GM19438 (cell line): ENCODE measurements around the gene CACNB1.

Source experiments
- ATAC-seq: cut with Tn5 transposase; IDR thresholded peaks from one replicate; pipeline ENCODE4 v1.9.1; 2021; ENCODE audit warnings: low read depth; ENCODE audit not compliant: unreplicated experiment

Gene CACNB1

DNA sequence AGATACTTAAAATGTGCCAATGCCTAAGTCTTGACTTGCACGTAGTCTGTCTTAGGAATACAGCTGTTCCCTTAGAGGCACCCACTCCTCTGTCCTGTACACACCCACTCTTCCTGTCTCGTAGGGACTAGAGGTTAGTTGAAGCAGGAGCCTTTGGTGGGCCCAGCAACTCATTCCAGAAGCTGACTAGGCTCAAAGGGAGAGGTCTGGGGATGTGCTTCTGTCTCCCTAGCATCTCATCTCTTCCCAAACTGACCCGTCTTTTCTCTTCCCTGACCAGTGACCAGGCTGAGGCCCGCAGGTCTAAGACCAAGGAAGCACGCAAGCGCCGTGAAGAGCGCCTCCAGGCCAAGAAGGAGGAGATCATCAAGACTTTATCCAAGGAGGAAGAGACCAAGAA is 6.8 kb upstream of the CACNB1 start:
- no peak for ATAC-seq

GRCh38 chr17:39200957-39201510 is 3.6 kb upstream of the CACNB1 start:
- ATAC-seq: no peak

DNA sequence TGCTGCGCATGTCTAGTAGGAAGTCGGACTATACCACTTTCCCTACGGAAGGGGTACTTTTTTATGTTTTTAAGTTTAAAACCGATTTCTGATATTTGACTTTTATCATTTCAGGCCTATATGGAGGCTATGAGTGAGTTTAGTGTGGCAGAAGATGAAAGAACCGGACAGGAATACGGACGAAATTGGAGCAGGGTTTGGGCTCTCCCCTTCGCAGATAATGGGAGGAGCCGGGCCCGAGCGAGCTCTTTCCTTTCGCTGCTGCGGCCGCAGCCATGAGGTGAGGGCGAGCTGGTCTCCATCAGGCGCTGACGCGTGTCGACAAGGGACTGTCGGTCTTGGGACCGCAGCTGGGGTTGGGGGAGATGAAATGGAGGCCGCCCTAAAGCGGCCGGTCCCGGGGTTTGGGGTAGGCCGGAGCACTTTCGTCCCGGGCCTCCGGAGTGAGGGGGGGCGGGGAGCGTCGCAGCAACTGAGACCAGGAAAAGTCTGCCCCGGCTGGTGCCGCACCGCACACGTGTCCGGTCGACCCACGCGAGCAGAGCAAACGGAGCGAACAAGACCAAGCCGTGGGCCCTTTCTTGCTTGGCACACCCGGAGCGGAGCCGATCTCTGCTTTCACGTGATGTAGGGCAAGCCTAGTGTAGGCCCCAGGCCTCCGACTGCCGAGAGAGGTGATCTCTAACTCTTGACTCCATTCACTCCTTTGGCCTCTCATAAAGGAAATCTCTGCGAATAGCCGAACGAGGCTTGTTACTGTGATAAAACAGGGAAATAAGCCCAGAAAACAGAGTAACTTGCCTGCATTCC is 2.8 kb upstream of the CACNB1 start, which contains the start of gene RPL19:
Gene RPL19 (plus strand): TSS at position 214 of the 810 bp plus-strand sequence. CDS start 62 bp downstream, at position 276.
- peak; percentile 55 for ATAC-seq

GRCh38 chr17:39199820-39200069 is 2.3 kb upstream of the CACNB1 start:
- peak; percentile 48 for ATAC-seq

- ATAC-seq: no peak
These were observed 707 bp upstream of the CACNB1 start for GRCh38 chr17:39198186-39198566.

DNA sequence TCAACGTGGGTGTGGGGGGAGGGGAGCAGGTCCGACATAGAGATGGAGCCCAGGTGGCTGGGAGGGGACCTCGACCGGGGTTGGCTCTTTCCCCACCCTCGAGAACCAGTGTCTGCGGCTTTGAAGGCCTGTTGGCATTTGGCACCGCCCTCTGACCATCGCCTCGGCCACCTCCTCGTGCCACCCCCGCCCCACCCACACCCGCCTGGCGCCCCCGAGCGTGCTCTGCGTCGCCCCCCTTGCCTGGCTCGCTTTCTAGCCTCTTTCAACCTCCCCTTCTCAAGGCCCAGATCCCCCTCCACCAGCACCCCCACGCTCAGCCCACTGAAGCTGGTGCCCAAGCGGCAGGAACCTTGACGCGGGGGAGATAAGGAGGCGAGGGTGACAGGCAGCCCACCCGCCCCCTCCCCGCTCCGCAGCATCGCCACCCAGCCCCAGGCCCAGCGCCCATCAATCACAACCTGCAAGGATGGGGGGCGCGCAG is 619 bp downstream of the CACNB1 start:
- no peak for ATAC-seq

DNA sequence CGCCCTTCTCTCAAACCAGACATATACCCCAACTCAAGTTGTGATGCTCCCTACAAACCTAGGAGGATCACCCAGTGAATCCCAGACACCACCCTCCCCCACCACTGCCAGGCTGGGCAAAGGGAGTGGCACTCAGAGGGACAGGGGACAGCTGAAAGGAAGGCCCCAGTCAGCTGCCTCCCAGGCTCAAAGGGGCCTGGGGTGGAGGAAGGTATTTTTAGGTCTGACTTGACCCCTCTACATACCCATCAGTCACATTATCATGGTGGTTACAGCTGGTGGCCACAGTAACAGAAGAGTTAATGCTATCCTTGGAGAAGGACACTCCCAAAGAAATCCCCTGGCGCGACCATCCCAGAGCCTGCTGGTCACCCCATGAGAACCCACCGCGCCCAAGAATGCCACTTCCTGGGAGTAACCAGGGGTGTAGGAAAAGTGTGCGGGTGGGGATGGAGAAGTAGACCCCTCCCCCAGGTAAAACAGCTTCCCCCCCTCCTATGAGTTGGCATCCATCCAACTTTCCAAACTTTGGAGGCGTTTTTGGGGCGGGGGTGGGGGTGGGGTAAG is 1.1 kb downstream of the CACNB1 start:
- ATAC-seq: no peak

DNA sequence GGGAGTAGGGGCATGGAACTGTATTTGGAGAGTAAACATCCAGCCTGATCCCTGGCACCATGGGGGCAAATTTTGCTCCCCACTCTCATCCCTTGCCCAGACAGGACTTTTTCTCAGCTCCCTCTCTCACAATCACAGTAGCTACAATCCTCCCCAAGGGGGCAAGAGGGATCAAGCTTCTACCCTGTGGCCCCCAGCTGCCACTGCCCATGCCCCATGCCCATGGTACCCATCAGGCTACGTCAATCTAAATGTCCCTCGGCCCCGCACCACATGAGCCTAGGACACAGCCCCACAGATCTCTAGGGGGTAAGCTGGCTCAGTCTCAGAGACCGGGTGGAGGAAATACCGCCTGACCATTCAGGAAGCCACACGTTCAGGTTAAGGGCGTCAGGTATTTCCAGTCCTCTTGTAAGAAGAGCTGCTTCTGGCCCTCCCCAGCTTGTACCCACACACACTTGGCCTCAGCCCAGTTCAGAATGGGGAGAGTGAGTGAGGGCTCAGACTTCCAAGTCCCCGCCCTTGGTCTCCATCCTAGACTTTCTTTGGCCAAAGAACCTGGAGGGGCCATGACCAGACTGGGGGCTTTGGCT is 1.8 kb downstream of the CACNB1 start:
- ATAC-seq: no peak

GRCh38 chr17:39194985-39195524 is 2.4 kb downstream of the CACNB1 start:
- ATAC-seq: no peak

GRCh38 chr17:39194089-39194984 is 3.1 kb downstream of the CACNB1 start:
- no peak for ATAC-seq

- ATAC-seq: no peak
These were observed 4.1 kb downstream of the CACNB1 start for GRCh38 chr17:39193346-39193745.

- ATAC-seq: no peak
These were observed 4.6 kb downstream of the CACNB1 start for GRCh38 chr17:39192901-39193300.

- ATAC-seq: no peak
These were observed 5.5 kb downstream of the CACNB1 start for GRCh38 chr17:39191750-39192510.

GRCh38 chr17:39187152-39187830 is 10.2 kb downstream of the CACNB1 start:
- ATAC-seq: no peak

DNA sequence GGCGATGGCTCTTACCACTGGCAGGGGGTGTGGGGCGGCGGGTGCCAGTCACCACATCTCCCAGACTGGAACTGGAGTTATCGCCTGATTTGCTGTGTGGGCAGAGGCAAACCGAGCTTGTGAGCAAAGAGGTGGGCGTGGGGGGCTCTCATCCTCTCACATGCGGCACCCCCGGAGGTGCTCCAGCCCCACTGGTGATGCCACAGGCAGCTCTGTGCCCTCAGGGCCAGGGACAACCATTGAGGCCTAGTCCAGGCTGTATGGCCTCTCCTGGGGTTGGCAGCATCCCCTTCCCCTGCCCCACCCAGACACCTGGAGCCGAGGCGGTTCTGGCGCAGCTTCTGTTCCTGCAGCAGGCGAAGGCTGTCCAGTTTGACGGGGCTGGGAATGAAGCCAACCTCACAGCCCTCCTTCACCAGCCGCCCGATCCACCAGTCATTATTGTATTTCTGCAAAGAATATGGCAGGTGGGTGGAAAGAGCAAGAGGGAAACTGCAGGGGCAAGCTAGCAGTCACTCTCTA is 10.9 kb downstream of the CACNB1 start:
- no peak for ATAC-seq

DNA sequence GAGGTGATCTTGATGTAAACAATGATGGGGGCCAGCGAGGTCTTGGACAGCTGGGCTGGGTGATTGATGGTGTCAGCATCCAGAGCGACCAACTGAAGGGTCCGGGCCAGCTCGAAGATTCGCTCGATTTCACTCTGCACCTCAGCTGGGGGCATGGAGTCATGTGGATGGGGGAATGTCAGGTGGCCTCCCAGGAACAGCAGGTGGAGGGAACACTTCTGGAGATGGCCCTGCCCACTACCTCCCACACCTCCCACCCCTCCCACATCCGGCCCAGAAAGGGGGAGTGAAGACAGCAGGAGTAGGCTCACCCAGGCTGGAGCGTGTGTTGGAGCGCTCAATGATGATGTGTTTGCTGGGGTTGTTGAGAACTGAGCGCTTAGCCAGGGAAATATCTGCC is 13.7 kb downstream of the CACNB1 start:
- ATAC-seq: no peak

DNA sequence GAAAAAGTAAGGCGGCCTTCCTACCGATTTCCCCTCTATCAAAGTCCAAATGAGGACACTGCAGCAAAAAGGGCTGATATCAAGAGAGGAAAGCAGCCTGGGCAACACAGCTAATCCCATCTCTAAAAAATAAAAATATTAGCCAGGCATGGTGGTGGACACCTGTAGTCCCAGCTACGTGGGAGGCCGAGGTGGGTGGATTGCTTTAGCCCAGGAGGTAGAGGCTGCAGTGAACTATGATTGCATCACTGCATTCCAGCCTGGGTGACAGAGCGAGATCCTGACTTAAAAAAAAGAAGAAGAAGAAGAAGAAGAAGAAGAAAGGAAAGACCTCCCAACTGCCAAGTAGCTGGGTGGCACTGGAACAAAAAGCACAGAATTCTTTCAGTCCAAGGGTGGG is 14.4 kb downstream of the CACNB1 start:
- no peak for ATAC-seq

GRCh38 chr17:39181303-39181702 is 16.2 kb downstream of the CACNB1 start:
- ATAC-seq: no peak

DNA sequence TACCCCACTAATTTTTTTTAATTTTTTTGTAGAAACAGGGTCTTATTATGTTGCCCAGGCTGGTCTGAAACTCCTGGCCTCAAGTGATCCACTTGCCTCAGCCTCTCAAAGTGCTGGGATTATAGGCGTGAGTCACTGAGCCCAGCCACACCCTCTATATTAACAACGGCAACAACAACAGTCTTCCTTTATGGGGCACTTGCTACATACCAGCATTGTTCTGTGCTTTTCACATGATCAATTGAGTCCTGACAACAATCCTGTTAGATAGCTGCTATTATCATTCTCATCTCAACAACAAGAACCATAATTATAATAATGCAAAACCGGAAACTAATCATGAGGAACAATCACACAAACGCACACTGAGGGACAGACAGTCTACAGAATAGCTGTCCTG is 18.9 kb downstream of the CACNB1 start:
- ATAC-seq: no peak
